PC-9 (cell line): Measurements from ENCODE around the gene NUDT3. TPM values are rescaled to one million over a fixed set of nuclear protein-coding genes. Genes with fewer than 3 reads are reported as not detected.

Experiments used
- BruUV-seq: library from RNA; stranded (reverse); fragments of 400-500 nt; replicated peaks from 2 replicates; lab custom pipeline; 2021; lab: Mats Ljungman, UMichigan
- CTCF ChIA-PET: fragments of 300-600 bp; sonication (Branson Sonifier 250); formaldehyde crosslinking; loops from one replicate; lab custom pipeline; 2022; ENCODE audit warnings: antibody characterized with exemption; lab: Charles Lee
- POLR2A ChIA-PET: fragments of 300-600 bp; sonication (Branson Sonifier 250); formaldehyde crosslinking; loops from one replicate; lab custom pipeline; 2022; ENCODE audit warnings: antibody characterized with exemption; ENCODE audit not compliant: unreplicated experiment; lab: Charles Lee
- DNase-seq, 2 experiments: peaks; one replicate each; pipeline versions ENCODE4 v3.0.0 to v3.0.0-alpha.2; 2015 to 2022; ENCODE audit warnings: mixed read lengths in 1 of 2
- H2AFZ ChIP-seq: fragments of 200-600 bp; sonication (generic); 2 replicates; pipeline ENCODE4 v1.8.1; 2017; ENCODE audit warnings: antibody characterized with exemption
- H3F3A ChIP-seq: fragments of 200-600 bp; sonication (generic); 2 replicates; pipeline ENCODE4 v1.8.1; 2017; ENCODE audit warnings: antibody characterized with exemption, mild to moderate bottlenecking, low read depth; ENCODE audit not compliant: insufficient read depth
- H3K27ac ChIP-seq: fragments of 200-600 bp; sonication (generic); 2 replicates; pipeline ENCODE4 v1.6.1; 2016; ENCODE audit warnings: mixed run types
- H3K27me3 ChIP-seq: fragments of 200-600 bp; sonication (generic); 2 replicates; pipeline ENCODE4 v1.6.1; 2016; ENCODE audit warnings: low read depth, mixed run types; ENCODE audit not compliant: insufficient read depth
- H3K36me3 ChIP-seq: fragments of 200-600 bp; sonication (generic); 2 replicates; pipeline ENCODE4 v1.6.1; 2016; ENCODE audit warnings: low read depth, mixed run types
- H3K4me1 ChIP-seq: fragments of 200-600 bp; sonication (generic); replicated peaks from 2 replicates; pipeline ENCODE4 v1.6.1; 2016; ENCODE audit warnings: mixed run types; ENCODE audit not compliant: insufficient read depth
- H3K4me2 ChIP-seq: fragments of 200-600 bp; sonication (generic); 2 replicates; pipeline ENCODE4 v1.6.1; 2017; ENCODE audit warnings: mixed run types
- H3K4me3 ChIP-seq: fragments of 200-600 bp; sonication (generic); 2 replicates; pipeline ENCODE4 v1.6.1; 2016; ENCODE audit warnings: mixed run types
- H3K79me2 ChIP-seq: fragments of 200-600 bp; sonication (generic); 2 replicates; pipeline ENCODE4 v1.6.1; 2017; ENCODE audit warnings: low read depth, mixed run types
- H3K9me2 ChIP-seq: fragments of 200-600 bp; sonication (generic); 2 replicates; pipeline ENCODE4 v1.8.1; 2017; ENCODE audit warnings: mild to moderate bottlenecking; ENCODE audit not compliant: insufficient read depth
- H3K9me3 ChIP-seq: fragments of 200-600 bp; sonication (generic); 2 replicates; pipeline ENCODE4 v1.8.1; 2016; ENCODE audit warnings: low read depth; ENCODE audit not compliant: insufficient read depth
- H4K20me1 ChIP-seq: fragments of 200-600 bp; sonication (generic); 2 replicates; pipeline ENCODE4 v1.8.1; 2017; ENCODE audit not compliant: insufficient read depth
- CTCF ChIP-seq: fragments of 200-600 bp; sonication (generic); conservative IDR thresholded peaks from 2 replicates; pipeline ENCODE4 v1.6.1; 2017; ENCODE audit warnings: mixed run types, antibody characterized with exemption, mild to moderate bottlenecking, moderate library complexity
- EZH2 ChIP-seq: fragments of 200-600 bp; sonication (generic); IDR thresholded peaks from 2 replicates; pipeline ENCODE4 v1.8.0; 2017; ENCODE audit warnings: antibody characterized with exemption, low read depth
- intact Hi-C: fragments of 100-400 bp; cut with micrococcal nuclease; formaldehyde crosslinking; loops from one replicate; pipeline ENCODE4 v1.10.0; 2022; ENCODE audit not compliant: unreplicated experiment
- total RNA-seq: library from RNA; stranded (reverse); gene quantifications from 2 replicates; pipeline ENCODE4 v1.2.3, GENCODE V29; 2021

Gene NUDT3
- total RNA-seq, 1 experiment from 2014 or later: 19.1 TPM

DNA sequence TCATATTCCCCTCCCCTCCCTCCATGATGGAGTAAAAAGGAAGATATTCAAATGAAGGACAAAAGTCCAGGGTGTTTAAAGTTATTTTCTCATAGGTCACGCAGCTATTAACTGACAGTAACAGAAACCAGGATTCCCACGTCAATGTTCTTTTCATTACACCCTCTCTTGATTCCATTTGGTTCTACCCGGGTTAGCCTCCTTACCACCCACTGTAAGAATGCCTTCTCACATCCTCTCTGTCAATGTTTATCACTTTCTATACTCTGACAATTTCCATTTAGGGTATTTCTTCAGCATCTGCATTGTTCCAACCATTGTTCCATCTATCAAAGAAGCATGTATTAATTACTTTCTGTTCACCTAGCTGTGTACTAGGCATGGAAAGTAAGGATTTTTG lies 52.1 kb downstream of the NUDT3 start:
- no peak overlapping the region for H3K4me2 ChIP-seq
- DNase-seq: no peak
- H3K27ac ChIP-seq: no peak overlapping the region
- no peaks in the 10 kb centered on the region for H3K27me3 ChIP-seq
- H3K4me3 ChIP-seq: no peak overlapping the region
- ChIA-PET POLR2A (no interaction called here), CTCF (no interaction called here)
- TF ChIP-seq CTCF: no peak
- TF ChIP-seq EZH2: no peak
- peaks cover 32% of the 10 kb centered on the region for H3K4me1 ChIP-seq
- no TSS peak for BruUV-seq
- intact Hi-C loops: no loop called here
- H4K20me1 ChIP-seq: peaks cover 6% of the 10 kb centered on the region; the same call in 1 of the 2 replicates
- H2AFZ ChIP-seq: no peak overlapping the region
- H3K9me2 ChIP-seq: no peaks in the 10 kb centered on the region
- H3F3A ChIP-seq: peaks cover 11% of the 10 kb centered on the region; the same call in 1 of the 2 replicates
- H3K9me3 ChIP-seq: no peaks in the 10 kb centered on the region
- peaks cover 48% of the 10 kb centered on the region for H3K79me2 ChIP-seq
- H3K36me3 ChIP-seq: no peaks in the 10 kb centered on the region; the same call in 1 of the 2 replicates

- Histone ChIP-seq H3K79me2 (peaks cover 48% of the 10 kb centered on the region), H3K9me2 (no peaks in the 10 kb centered on the region), H3K4me2 (no peak overlapping the region), H3K36me3 (no peaks in the 10 kb centered on the region; the same call in 1 of the 2 replicates), H3F3A (peaks cover 11% of the 10 kb centered on the region; the same call in 1 of the 2 replicates), H3K27me3 (no peaks in the 10 kb centered on the region), H2AFZ (no peak overlapping the region), H3K9me3 (no peaks in the 10 kb centered on the region), H4K20me1 (peaks cover 6% of the 10 kb centered on the region; the same call in 1 of the 2 replicates), H3K4me3 (no peak overlapping the region), H3K27ac (no peak overlapping the region), H3K4me1 (peaks cover 32% of the 10 kb centered on the region)
- no TSS peak for BruUV-seq
- CTCF ChIA-PET: no interaction called here
- POLR2A ChIA-PET: no interaction called here
- TF ChIP-seq EZH2 (no peak), CTCF (no peak)
- intact Hi-C loops: no loop called here
- DNase-seq: no peak
Measured at GRCh38 chr6:34339971-34340370, 52.5 kb downstream of the NUDT3 start.

- no peak for DNase-seq
- no peaks in the 10 kb centered on the region; the same call in 1 of the 2 replicates for H3K36me3 ChIP-seq
- H2AFZ ChIP-seq: no peak overlapping the region
- no peaks in the 10 kb centered on the region for H3K9me2 ChIP-seq
- no peak overlapping the region for H3K4me2 ChIP-seq
- intact Hi-C loops: no loop called here
- H3K27ac ChIP-seq: no peak overlapping the region
- ChIA-PET POLR2A (no interaction called here), CTCF (no interaction called here)
- peaks cover 32% of the 10 kb centered on the region for H3K4me1 ChIP-seq
- no peak for TF ChIP-seq EZH2
- H3K27me3 ChIP-seq: no peaks in the 10 kb centered on the region
- H3K79me2 ChIP-seq: peaks cover 45% of the 10 kb centered on the region
- peaks cover 11% of the 10 kb centered on the region; the same call in 1 of the 2 replicates for H3F3A ChIP-seq
- no TSS peak for BruUV-seq
- peaks cover 4% of the 10 kb centered on the region; the same call in 1 of the 2 replicates for H4K20me1 ChIP-seq
- H3K4me3 ChIP-seq: no peak overlapping the region
- no peaks in the 10 kb centered on the region for H3K9me3 ChIP-seq
Measured at GRCh38 chr6:34339432-34339831, 53.0 kb downstream of the NUDT3 start.

DNA sequence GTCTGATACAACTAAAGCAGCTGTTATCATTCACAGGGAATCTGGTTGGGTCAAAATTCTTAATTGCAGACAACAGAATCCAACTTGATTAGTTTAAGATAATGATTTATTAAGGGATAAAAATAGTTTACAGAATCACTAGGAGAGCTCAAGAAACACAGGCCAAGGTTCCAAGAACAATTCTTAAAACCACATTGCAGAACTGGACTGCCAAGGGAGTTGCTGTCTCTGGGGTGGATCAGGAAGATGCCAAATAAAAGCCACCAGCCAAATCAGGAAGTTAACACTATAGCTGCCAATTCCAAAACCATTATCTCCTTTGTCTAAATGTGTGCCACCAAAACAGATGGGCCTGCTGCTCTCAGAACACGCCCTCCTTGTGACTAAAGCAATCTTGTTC lies 53.7 kb downstream of the NUDT3 start:
- Histone ChIP-seq H3K27ac (no peak overlapping the region), H3K4me3 (no peak overlapping the region), H3K9me3 (no peaks in the 10 kb centered on the region), H3K9me2 (no peaks in the 10 kb centered on the region), H3K79me2 (peaks cover 39% of the 10 kb centered on the region), H3K36me3 (no peaks in the 10 kb centered on the region; the same call in 1 of the 2 replicates), H3K4me2 (no peak overlapping the region), H4K20me1 (no peaks in the 10 kb centered on the region; the same call in 1 of the 2 replicates), H2AFZ (no peak overlapping the region), H3K4me1 (peaks cover 32% of the 10 kb centered on the region), H3K27me3 (no peaks in the 10 kb centered on the region), H3F3A (peaks cover 11% of the 10 kb centered on the region; the same call in 1 of the 2 replicates)
- ChIA-PET POLR2A (interaction anchor here (0.7 kb wide), 1 partner anchor 52 kb away, joined by 3 read pairs; no protein-coding TSS in a partner anchor), CTCF (no interaction called here)
- no peak for DNase-seq
- intact Hi-C loops: no loop called here
- no TSS peak for BruUV-seq
- no peak for TF ChIP-seq EZH2
- no peak for TF ChIP-seq CTCF
